ENCODE results near the gene ANKRD18A.
"Not testable (repeated sequence)": the region's sequence is repeated elsewhere in the genome, so short reads cannot be mapped to it uniquely, and the experiment has no call there.

GRCh38 chr9:38540535-38540934 lies 79.9 kb downstream of the ANKRD18A start:
- TF ChIP-seq CTCF (conservative IDR thresholded peaks at IDR 0.05 in 1 of 2, IDR thresholded peaks at IDR 0.05 in 1 of 2; ENCODE audit: low read depth in 1 of 2, low read length in 2 of 2); EZH2 (IDR thresholded peaks at IDR 0.05; ENCODE audit: low read length, missing control alignments): not testable (repeated sequence)
